ENCODE measurements around the gene TRIM71. TPM values are rescaled to one million over a fixed set of nuclear protein-coding genes. Genes with fewer than 3 reads are reported as not detected.

TRIM71 gene
- total RNA-seq, 1 experiment from 2014 or later = 0.17 TPM

DNA sequence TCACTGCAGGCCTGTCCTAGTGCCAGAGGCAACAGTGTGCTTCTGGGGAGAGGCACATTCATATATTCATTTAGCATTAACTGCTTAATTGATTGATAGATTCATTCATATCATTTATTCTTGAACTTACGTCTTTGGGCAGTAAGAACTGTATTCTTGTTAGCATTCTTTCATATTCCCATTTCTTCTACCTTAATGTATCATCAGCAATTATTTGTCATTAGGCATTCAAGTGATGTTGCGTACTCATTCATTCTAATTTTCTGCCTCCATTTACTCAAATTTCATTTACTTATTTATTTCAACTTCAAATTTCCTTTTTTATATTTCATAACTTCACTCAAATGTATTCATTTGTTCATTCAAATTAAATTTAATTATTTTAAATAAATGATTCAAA is 102.1 kb downstream of the TRIM71 start:
- no peak overlapping the region for H3K4me3 ChIP-seq (replicated peaks in 1 of 2; ENCODE audit: low read depth in 1 of 2, low read length in 2 of 2)
- H3K79me2 ChIP-seq (ENCODE audit: insufficient read depth, low read length) = no peaks in the 10 kb centered on the region
- no peak overlapping the region for H2AFZ ChIP-seq (ENCODE audit: low read depth, low read length, poor library complexity, severe bottlenecking)
- BruUV-seq (replicated peaks) = no TSS peak
- no peak overlapping the region for H3K4me2 ChIP-seq (ENCODE audit: low read length)
- ATAC-seq = no peak
- ChIA-PET CTCF (no interaction called here), RAD21 (ENCODE audit: low non-redundant PET in 1 of 2, low total read pairs in 2 of 2, uncharacterized antibody in 2 of 2, unreplicated experiment in 2 of 2) (no interaction called here), POLR2A (no interaction called here)
- no peak overlapping the region for H3K9ac ChIP-seq (ENCODE audit: low read length)
- no peak for DNase-seq (ENCODE audit: low read depth, low spot score)
- H3K9me3 ChIP-seq (ENCODE audit: control insufficient read depth in 1 of 2, insufficient read depth in 1 of 2, low read depth in 1 of 2, low read length in 2 of 2) = no peaks in the 10 kb centered on the region
- H3K27ac ChIP-seq (ENCODE audit: low read depth, low read length) = no peak overlapping the region
- H3K9me2 ChIP-seq (ENCODE audit: insufficient read depth) = no peaks in the 10 kb centered on the region
- no peaks in the 10 kb centered on the region for H3K36me3 ChIP-seq (ENCODE audit: control insufficient read depth in 1 of 2, insufficient read depth in 2 of 2, low read length in 2 of 2)
- TF ChIP-seq, protein P1, sequence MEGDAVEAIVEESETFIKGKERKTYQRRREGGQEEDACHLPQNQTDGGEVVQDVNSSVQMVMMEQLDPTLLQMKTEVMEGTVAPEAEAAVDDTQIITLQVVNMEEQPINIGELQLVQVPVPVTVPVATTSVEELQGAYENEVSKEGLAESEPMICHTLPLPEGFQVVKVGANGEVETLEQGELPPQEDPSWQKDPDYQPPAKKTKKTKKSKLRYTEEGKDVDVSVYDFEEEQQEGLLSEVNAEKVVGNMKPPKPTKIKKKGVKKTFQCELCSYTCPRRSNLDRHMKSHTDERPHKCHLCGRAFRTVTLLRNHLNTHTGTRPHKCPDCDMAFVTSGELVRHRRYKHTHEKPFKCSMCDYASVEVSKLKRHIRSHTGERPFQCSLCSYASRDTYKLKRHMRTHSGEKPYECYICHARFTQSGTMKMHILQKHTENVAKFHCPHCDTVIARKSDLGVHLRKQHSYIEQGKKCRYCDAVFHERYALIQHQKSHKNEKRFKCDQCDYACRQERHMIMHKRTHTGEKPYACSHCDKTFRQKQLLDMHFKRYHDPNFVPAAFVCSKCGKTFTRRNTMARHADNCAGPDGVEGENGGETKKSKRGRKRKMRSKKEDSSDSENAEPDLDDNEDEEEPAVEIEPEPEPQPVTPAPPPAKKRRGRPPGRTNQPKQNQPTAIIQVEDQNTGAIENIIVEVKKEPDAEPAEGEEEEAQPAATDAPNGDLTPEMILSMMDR (IDR thresholded peaks at IDR 0.05 in 2 of 3, conservative IDR thresholded peaks at IDR 0.05 in 1 of 3; ENCODE audit: borderline replicate concordance in 1 of 3, insufficient read depth in 1 of 3, low read depth in 2 of 3, low read length in 2 of 3) = no peak
- TF ChIP-seq, protein P2, sequence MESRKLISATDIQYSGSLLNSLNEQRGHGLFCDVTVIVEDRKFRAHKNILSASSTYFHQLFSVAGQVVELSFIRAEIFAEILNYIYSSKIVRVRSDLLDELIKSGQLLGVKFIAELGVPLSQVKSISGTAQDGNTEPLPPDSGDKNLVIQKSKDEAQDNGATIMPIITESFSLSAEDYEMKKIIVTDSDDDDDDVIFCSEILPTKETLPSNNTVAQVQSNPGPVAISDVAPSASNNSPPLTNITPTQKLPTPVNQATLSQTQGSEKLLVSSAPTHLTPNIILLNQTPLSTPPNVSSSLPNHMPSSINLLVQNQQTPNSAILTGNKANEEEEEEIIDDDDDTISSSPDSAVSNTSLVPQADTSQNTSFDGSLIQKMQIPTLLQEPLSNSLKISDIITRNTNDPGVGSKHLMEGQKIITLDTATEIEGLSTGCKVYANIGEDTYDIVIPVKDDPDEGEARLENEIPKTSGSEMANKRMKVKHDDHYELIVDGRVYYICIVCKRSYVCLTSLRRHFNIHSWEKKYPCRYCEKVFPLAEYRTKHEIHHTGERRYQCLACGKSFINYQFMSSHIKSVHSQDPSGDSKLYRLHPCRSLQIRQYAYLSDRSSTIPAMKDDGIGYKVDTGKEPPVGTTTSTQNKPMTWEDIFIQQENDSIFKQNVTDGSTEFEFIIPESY (IDR thresholded peaks at IDR 0.05; ENCODE audit: extremely low read depth, insufficient replicate concordance, low read length) = no peak
- no peaks in the 10 kb centered on the region for H3K27me3 ChIP-seq (ENCODE audit: insufficient read depth, low read length)
- no peaks in the 10 kb centered on the region for H4K20me1 ChIP-seq (ENCODE audit: insufficient read depth)
- intact Hi-C loops (cut with micrococcal nuclease) = no loop called here
- H3K4me1 ChIP-seq (ENCODE audit: control insufficient read depth in 1 of 2, insufficient read depth in 2 of 2, low read length in 2 of 2) = no peaks in the 10 kb centered on the region

DNA sequence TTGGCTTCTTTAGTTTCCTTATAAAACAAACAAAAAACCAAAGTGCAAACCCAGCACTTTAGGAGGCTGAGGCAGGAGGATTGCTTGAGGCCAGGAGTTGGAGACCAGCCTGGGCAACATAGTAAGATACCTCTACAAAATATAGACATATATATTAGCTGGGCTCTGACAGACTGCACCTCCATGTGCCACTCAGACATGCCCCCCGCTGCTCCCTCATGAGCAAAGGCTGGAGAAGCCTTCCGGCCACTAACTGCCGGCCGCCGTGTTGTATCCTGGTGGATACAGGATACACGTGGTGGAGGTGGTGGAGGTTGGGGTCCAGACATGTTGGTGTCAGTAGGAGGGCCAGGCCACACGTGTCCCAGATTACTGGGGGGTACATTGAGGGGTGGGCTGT is 104.3 kb downstream of the TRIM71 start:
- Histone ChIP-seq H3K27me3 (ENCODE audit: insufficient read depth, low read length) (no peaks in the 10 kb centered on the region), H3K27ac (ENCODE audit: low read depth, low read length) (no peak overlapping the region), H3K4me3 (replicated peaks in 1 of 2; ENCODE audit: low read depth in 1 of 2, low read length in 2 of 2) (no peak overlapping the region), H4K20me1 (ENCODE audit: insufficient read depth) (no peaks in the 10 kb centered on the region), H3K9ac (ENCODE audit: low read length) (no peak overlapping the region), H2AFZ (ENCODE audit: low read depth, low read length, poor library complexity, severe bottlenecking) (no peak overlapping the region), H3K79me2 (ENCODE audit: insufficient read depth, low read length) (no peaks in the 10 kb centered on the region), H3K9me3 (ENCODE audit: control insufficient read depth in 1 of 2, insufficient read depth in 1 of 2, low read depth in 1 of 2, low read length in 2 of 2) (no peaks in the 10 kb centered on the region), H3K4me1 (ENCODE audit: control insufficient read depth in 1 of 2, insufficient read depth in 2 of 2, low read length in 2 of 2) (no peaks in the 10 kb centered on the region), H3K36me3 (ENCODE audit: control insufficient read depth in 1 of 2, insufficient read depth in 2 of 2, low read length in 2 of 2) (no peaks in the 10 kb centered on the region), H3K4me2 (ENCODE audit: low read length) (no peak overlapping the region), H3K9me2 (ENCODE audit: insufficient read depth) (no peaks in the 10 kb centered on the region)
- ATAC-seq (no peak), DNase-seq (ENCODE audit: low read depth, low spot score) (no peak)
- POLR2A ChIA-PET = no interaction called here
- intact Hi-C loops (cut with micrococcal nuclease) = no loop called here
- CTCF ChIA-PET = no interaction called here
- RAD21 ChIA-PET (ENCODE audit: low non-redundant PET in 1 of 2, low total read pairs in 2 of 2, uncharacterized antibody in 2 of 2, unreplicated experiment in 2 of 2) = no interaction called here
- BruUV-seq (replicated peaks) = no TSS peak
- TF ChIP-seq JUND (IDR thresholded peaks at IDR 0.05) = no peak
- TF ChIP-seq CEBPB (IDR thresholded peaks at IDR 0.05; ENCODE audit: low read depth) = no peak
- no peak for TF ChIP-seq ELF1 (IDR thresholded peaks at IDR 0.05; ENCODE audit: borderline replicate concordance, low read depth)
- TF ChIP-seq EGR1 (IDR thresholded peaks at IDR 0.05; ENCODE audit: low read depth) = no peak
- TF ChIP-seq SRF (IDR thresholded peaks at IDR 0.05; ENCODE audit: low read depth) = no peak
- TF ChIP-seq, protein P3, sequence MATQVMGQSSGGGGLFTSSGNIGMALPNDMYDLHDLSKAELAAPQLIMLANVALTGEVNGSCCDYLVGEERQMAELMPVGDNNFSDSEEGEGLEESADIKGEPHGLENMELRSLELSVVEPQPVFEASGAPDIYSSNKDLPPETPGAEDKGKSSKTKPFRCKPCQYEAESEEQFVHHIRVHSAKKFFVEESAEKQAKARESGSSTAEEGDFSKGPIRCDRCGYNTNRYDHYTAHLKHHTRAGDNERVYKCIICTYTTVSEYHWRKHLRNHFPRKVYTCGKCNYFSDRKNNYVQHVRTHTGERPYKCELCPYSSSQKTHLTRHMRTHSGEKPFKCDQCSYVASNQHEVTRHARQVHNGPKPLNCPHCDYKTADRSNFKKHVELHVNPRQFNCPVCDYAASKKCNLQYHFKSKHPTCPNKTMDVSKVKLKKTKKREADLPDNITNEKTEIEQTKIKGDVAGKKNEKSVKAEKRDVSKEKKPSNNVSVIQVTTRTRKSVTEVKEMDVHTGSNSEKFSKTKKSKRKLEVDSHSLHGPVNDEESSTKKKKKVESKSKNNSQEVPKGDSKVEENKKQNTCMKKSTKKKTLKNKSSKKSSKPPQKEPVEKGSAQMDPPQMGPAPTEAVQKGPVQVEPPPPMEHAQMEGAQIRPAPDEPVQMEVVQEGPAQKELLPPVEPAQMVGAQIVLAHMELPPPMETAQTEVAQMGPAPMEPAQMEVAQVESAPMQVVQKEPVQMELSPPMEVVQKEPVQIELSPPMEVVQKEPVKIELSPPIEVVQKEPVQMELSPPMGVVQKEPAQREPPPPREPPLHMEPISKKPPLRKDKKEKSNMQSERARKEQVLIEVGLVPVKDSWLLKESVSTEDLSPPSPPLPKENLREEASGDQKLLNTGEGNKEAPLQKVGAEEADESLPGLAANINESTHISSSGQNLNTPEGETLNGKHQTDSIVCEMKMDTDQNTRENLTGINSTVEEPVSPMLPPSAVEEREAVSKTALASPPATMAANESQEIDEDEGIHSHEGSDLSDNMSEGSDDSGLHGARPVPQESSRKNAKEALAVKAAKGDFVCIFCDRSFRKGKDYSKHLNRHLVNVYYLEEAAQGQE (IDR thresholded peaks at IDR 0.05; ENCODE audit: low read depth) = no peak
- TF ChIP-seq, protein P4, sequence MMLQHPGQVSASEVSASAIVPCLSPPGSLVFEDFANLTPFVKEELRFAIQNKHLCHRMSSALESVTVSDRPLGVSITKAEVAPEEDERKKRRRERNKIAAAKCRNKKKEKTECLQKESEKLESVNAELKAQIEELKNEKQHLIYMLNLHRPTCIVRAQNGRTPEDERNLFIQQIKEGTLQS (IDR thresholded peaks at IDR 0.05) = no peak
- TF ChIP-seq RAD21 (IDR thresholded peaks at IDR 0.05; ENCODE audit: low read depth) = no peak

Measured in HCT116 (cell line).